Inferior parietal cortex (tissue), 1 donor: Measurements from ENCODE around the gene PHLDA2.

Experiments used
- DNase-seq: peaks from one replicate; pipeline ENCODE4 v3.0.0-alpha.2; 2016; ENCODE audit errors: extremely low spot score

The PHLDA2 gene

GRCh38 chr11:2881981-2882375 is 47.2 kb downstream of the PHLDA2 start:
- no peak for DNase-seq

GRCh38 chr11:2881076-2881980 is 47.9 kb downstream of the PHLDA2 start:
- DNase-seq: no peak

GRCh38 chr11:2880646-2881045 is 48.6 kb downstream of the PHLDA2 start:
- no peak for DNase-seq

DNA sequence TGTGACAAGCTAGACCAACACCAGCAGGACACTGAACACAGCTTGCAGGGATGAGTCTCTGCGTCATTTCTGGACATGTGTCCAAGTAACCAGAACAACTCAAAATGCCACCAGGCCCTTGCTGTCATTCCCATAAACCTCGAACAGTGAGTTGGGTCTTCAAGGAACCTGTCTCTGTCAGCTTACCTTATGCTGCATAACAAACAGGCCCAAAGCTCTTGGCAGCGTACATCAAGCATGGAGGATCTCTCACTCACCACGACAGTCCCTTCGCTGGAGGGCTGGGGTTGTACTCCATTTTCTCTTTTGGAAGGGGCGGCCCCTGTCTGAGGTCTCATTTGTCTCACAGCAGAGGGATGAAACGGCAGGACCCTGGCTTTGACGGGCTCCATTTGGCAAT is 50.4 kb downstream of the PHLDA2 start:
- DNase-seq: no peak
